HG03175 (cell line): Measurements from ENCODE around the gene CCDC126.
A peak's percentile ranks its signal among the peaks of the same experiment; 100 is the strongest.
"Not testable (repeated sequence)": the region's sequence is repeated elsewhere in the genome, so short reads cannot be mapped to it uniquely, and the experiment has no call there.

Source experiments
- ATAC-seq: cut with Tn5 transposase; IDR thresholded peaks from one replicate; pipeline ENCODE4 v1.9.1; 2021; ENCODE audit warnings: mild to moderate bottlenecking, moderate library complexity; ENCODE audit not compliant: unreplicated experiment

CCDC126 gene

GRCh38 chr7:23622506-23622925 is 25.3 kb downstream of the CCDC126 start:
- ATAC-seq, result no peak

- no peak for ATAC-seq
Measured at GRCh38 chr7:23628370-23628769, 31.2 kb downstream of the CCDC126 start.

GRCh38 chr7:23633417-23633816 is 36.2 kb downstream of the CCDC126 start:
- no peak for ATAC-seq

- no peak for ATAC-seq
Measured at GRCh38 chr7:23645822-23646221, 48.6 kb downstream of the CCDC126 start.

- ATAC-seq, result no peak
Measured at GRCh38 chr7:23653942-23654341, 56.8 kb downstream of the CCDC126 start.

- ATAC-seq, result no peak
Measured at GRCh38 chr7:23654508-23654907, 57.3 kb downstream of the CCDC126 start.

- ATAC-seq, result no peak
Measured at GRCh38 chr7:23655433-23655832, 58.3 kb downstream of the CCDC126 start.

- no peak for ATAC-seq
Measured at GRCh38 chr7:23658831-23659427, 61.7 kb downstream of the CCDC126 start.

GRCh38 chr7:23661385-23661784 is 64.2 kb downstream of the CCDC126 start:
- ATAC-seq, result no peak

GRCh38 chr7:23662124-23662983 is 65.2 kb downstream of the CCDC126 start:
- no peak for ATAC-seq

GRCh38 chr7:23662984-23663313 is 65.8 kb downstream of the CCDC126 start:
- no peak for ATAC-seq

GRCh38 chr7:23664122-23664521 is 66.9 kb downstream of the CCDC126 start:
- no peak for ATAC-seq

GRCh38 chr7:23672033-23672432 is 74.9 kb downstream of the CCDC126 start:
- ATAC-seq, result no peak

GRCh38 chr7:23679898-23680413 is 82.8 kb downstream of the CCDC126 start, which contains the start of gene FAM221A:
Gene FAM221A, plus strand, starts transcription at chr7:23680199. Its CDS starts 20 bp downstream, at chr7:23680219.
- ATAC-seq, result peak; percentile 96

- ATAC-seq, result peak; percentile 38
Measured at GRCh38 chr7:23680414-23681405, 83.5 kb downstream of the CCDC126 start.

- not testable (repeated sequence) for ATAC-seq
Measured at GRCh38 chr7:23684041-23684440, 86.9 kb downstream of the CCDC126 start.

- ATAC-seq, result no peak
Measured at GRCh38 chr7:23685731-23686130, 88.5 kb downstream of the CCDC126 start.

GRCh38 chr7:23687011-23687410 is 89.8 kb downstream of the CCDC126 start:
- no peak for ATAC-seq

GRCh38 chr7:23689165-23689564 is 92.0 kb downstream of the CCDC126 start:
- ATAC-seq, result no peak

- no peak for ATAC-seq
Measured at GRCh38 chr7:23691320-23691719, 94.1 kb downstream of the CCDC126 start.

GRCh38 chr7:23693224-23693623 is 96.0 kb downstream of the CCDC126 start:
- no peak for ATAC-seq
